ENCODE results near the gene ARHGAP8.

- TF ChIP-seq CTCF (IDR thresholded peaks at IDR 0.05; ENCODE audit: low read depth, low read length): no peak
- TF ChIP-seq POLR2A (IDR thresholded peaks at IDR 0.05; ENCODE audit: extremely low read depth, insufficient read length): no peak
Measured at GRCh38 chr22:44847892-44848291, 95.5 kb downstream of the ARHGAP8 start.
